DND-41 (cell line): ENCODE results near the gene GNPAT.

Source experiments
- EZH2 ChIP-seq: IDR thresholded peaks from 3 replicates; pipeline ENCODE4 v1.6.1; 2012; ENCODE audit warnings: borderline replicate concordance, low read depth, mild to moderate bottlenecking, moderate library complexity, low read length, inconsistent platforms; ENCODE audit not compliant: severe bottlenecking
- TF ChIP-seq, protein P1 (sequence below): IDR thresholded peaks from 2 replicates; pipeline ENCODE4 v1.5.1; 2012; ENCODE audit warnings: borderline replicate concordance, low read length, moderate library complexity, mild to moderate bottlenecking; ENCODE audit not compliant: poor library complexity, severe bottlenecking; ENCODE audit errors: extremely low read depth

DNA sequence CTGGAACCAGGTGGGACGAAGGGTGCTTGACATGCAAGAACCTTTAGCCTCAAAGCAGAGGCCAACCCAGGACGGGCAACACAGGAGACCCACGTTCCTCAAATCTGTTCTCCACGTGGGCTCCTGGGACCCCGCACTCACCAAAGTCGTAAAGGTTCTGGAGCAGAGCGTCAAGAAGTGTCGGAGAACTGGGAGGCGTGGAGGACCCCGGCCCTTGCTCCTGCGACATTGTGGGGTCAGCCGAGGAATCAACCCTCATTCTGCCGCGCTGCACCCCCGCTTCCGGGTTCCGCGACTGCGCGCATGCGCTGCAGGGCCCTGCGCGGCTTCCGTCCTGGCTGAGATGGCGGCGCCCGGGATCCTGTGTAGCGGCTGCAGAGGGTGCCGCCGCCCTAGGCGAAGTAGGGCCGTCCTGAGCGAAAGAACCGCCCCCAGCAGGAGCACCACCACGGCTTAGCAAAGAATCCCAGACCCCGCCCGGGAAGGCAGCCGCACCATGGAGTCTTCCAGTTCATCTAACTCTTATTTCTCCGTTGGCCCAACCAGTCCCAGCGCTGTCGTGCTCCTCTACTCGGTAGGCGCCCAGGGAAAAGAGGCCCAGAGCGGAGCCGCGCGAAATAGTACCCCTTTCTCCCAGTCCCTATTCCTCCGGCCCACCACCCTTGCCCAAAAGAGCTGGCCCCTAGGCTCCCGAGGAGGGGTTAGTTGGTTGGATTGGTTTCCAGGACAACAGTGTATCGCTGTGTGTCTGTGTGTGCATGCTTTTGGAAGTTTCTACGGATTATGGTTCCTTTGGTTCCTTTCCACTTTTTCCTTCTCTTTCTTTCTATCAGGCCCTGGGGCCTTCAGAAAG lies at the start of gene GNPAT:
- no peak for TF ChIP-seq EZH2
- TF ChIP-seq, protein P1, sequence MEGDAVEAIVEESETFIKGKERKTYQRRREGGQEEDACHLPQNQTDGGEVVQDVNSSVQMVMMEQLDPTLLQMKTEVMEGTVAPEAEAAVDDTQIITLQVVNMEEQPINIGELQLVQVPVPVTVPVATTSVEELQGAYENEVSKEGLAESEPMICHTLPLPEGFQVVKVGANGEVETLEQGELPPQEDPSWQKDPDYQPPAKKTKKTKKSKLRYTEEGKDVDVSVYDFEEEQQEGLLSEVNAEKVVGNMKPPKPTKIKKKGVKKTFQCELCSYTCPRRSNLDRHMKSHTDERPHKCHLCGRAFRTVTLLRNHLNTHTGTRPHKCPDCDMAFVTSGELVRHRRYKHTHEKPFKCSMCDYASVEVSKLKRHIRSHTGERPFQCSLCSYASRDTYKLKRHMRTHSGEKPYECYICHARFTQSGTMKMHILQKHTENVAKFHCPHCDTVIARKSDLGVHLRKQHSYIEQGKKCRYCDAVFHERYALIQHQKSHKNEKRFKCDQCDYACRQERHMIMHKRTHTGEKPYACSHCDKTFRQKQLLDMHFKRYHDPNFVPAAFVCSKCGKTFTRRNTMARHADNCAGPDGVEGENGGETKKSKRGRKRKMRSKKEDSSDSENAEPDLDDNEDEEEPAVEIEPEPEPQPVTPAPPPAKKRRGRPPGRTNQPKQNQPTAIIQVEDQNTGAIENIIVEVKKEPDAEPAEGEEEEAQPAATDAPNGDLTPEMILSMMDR, result peak; percentile 1
